OCI-LY1 (cell line): Measurements from ENCODE around the gene POLE.
"Not testable (repeated sequence)": the region's sequence is repeated elsewhere in the genome, so short reads cannot be mapped to it uniquely, and the experiment has no call there.

Experiments
- H2AFZ ChIP-seq: fragments of 200-600 bp; sonication (generic), shearing (Covaris generic); 2 replicates; pipeline ENCODE4 v1.6.0; 2014; ENCODE audit warnings: antibody characterized with exemption, mild to moderate bottlenecking, low read length
- H3F3A ChIP-seq: fragments of 200-600 bp; sonication (generic), shearing (Covaris generic); 2 replicates; pipeline ENCODE4 v1.6.0; 2014; ENCODE audit warnings: mild to moderate bottlenecking, antibody characterized with exemption, low read length, moderate library complexity; ENCODE audit not compliant: insufficient read depth
- H3K27ac ChIP-seq: fragments of 200-600 bp; sonication (generic); 2 replicates; pipeline ENCODE4 v1.5.1; 2014; ENCODE audit warnings: low read length, mixed run types, mild to moderate bottlenecking, low read depth; ENCODE audit not compliant: poor library complexity, severe bottlenecking
- H3K27me3 ChIP-seq: fragments of 200-600 bp; sonication (generic); 2 replicates; pipeline ENCODE4 v1.6.0; 2014; ENCODE audit warnings: antibody characterized with exemption, mild to moderate bottlenecking, low read length, moderate library complexity; ENCODE audit not compliant: insufficient read depth
- H3K36me3 ChIP-seq: fragments of 200-600 bp; sonication (generic); 2 replicates; pipeline ENCODE4 v1.6.1; 2014; ENCODE audit warnings: mild to moderate bottlenecking, antibody characterized with exemption, low read length, moderate library complexity, mixed read lengths; ENCODE audit not compliant: insufficient read depth
- H3K4me1 ChIP-seq: fragments of 200-600 bp; sonication (generic); 2 replicates; pipeline ENCODE4 v1.5.1; 2014; ENCODE audit warnings: mild to moderate bottlenecking, low read length, moderate library complexity; ENCODE audit not compliant: insufficient read depth, severe bottlenecking
- H3K4me2 ChIP-seq: fragments of 200-600 bp; sonication (generic), shearing (Covaris generic); 2 replicates; pipeline ENCODE4 v1.6.1; 2014; ENCODE audit warnings: low read length
- H3K4me3 ChIP-seq: fragments of 200-600 bp; sonication (generic); 2 replicates; pipeline ENCODE4 v1.5.1; 2014; ENCODE audit warnings: low read length, low read depth, mild to moderate bottlenecking, mixed read lengths; ENCODE audit not compliant: poor library complexity, severe bottlenecking
- H3K79me2 ChIP-seq: fragments of 200-600 bp; shearing (Covaris generic); 2 replicates; pipeline ENCODE4 v1.6.1; 2016; ENCODE audit warnings: mixed run types, low read length, mixed read lengths; ENCODE audit not compliant: insufficient read depth
- H3K9ac ChIP-seq: fragments of 200-600 bp; sonication (generic), shearing (Covaris generic); 2 replicates; pipeline ENCODE4 v1.6.1; 2014; ENCODE audit warnings: mild to moderate bottlenecking, low read length, mixed read lengths
- H3K9me2 ChIP-seq: fragments of 200-600 bp; sonication (generic), shearing (Covaris generic); 2 replicates; pipeline ENCODE4 v1.6.1; 2014; ENCODE audit warnings: low read depth, mild to moderate bottlenecking, low read length, mixed read lengths
- H3K9me3 ChIP-seq: fragments of 200-600 bp; shearing (Covaris generic); 2 replicates; pipeline ENCODE4 v1.6.1; 2014; ENCODE audit warnings: low read length, mixed read lengths
- H4K20me1 ChIP-seq: fragments of 200-600 bp; sonication (generic), shearing (Covaris generic); 2 replicates; pipeline ENCODE4 v1.6.0; 2016; ENCODE audit warnings: mild to moderate bottlenecking, low read length; ENCODE audit not compliant: insufficient read depth
- CTCF ChIP-seq: fragments of 200-600 bp; sonication (generic), shearing (Covaris generic); IDR thresholded peaks from 2 replicates; pipeline ENCODE4 v1.5.1; 2017; ENCODE audit warnings: mild to moderate bottlenecking, antibody characterized with exemption, low read length, moderate library complexity, mixed read lengths
- EZH2 ChIP-seq: fragments of 200-600 bp; sonication (generic), shearing (Covaris generic); IDR thresholded peaks from 2 replicates; pipeline ENCODE4 v1.8.0; 2017; ENCODE audit warnings: borderline replicate concordance, mixed run types, mild to moderate bottlenecking, antibody characterized with exemption, low read length, moderate library complexity, mixed read lengths

POLE gene

GRCh38 chr12:132700212-132700822, 13.2 kb upstream of the POLE start:
- Histone ChIP-seq H4K20me1 (no peaks in the 10 kb centered on the region), H3K27me3 (no peaks in the 10 kb centered on the region), H2AFZ (no peak overlapping the region), H3K9ac (no peak overlapping the region; the same call in 1 of the 2 replicates), H3K4me2 (peak overlapping the region; percentile 19; the same call in 1 of the 2 replicates), H3K4me3 (no peak overlapping the region), H3K4me1 (peaks cover 16% of the 10 kb centered on the region), H3K79me2 (no peaks in the 10 kb centered on the region), H3K9me2 (no peaks in the 10 kb centered on the region), H3K27ac (peak overlapping the region; percentile 78), H3F3A (0 out of 2 replicates have a peak, but pooled peaks cover 3% of the 10 kb centered on the region), H3K9me3 (no peaks in the 10 kb centered on the region), H3K36me3 (peaks cover 86% of the 10 kb centered on the region)
- no peak for TF ChIP-seq EZH2
- TF ChIP-seq CTCF: no peak

GRCh38 chr12:132698341-132698740, 11.2 kb upstream of the POLE start:
- Histone ChIP-seq H3K79me2 (no peaks in the 10 kb centered on the region), H3K4me2 (no peak overlapping the region), H3F3A (0 out of 2 replicates have a peak, but pooled peaks cover 3% of the 10 kb centered on the region), H3K9me3 (no peaks in the 10 kb centered on the region), H3K27me3 (no peaks in the 10 kb centered on the region), H2AFZ (no peak overlapping the region), H3K36me3 (peaks cover 71% of the 10 kb centered on the region), H4K20me1 (no peaks in the 10 kb centered on the region), H3K9ac (no peak overlapping the region), H3K4me1 (peaks cover 16% of the 10 kb centered on the region), H3K9me2 (no peaks in the 10 kb centered on the region), H3K27ac (no peak overlapping the region), H3K4me3 (no peak overlapping the region)
- TF ChIP-seq EZH2 (no peak), CTCF (no peak)

GRCh38 chr12:132695431-132695830, 8.3 kb upstream of the POLE start:
- H3K9ac ChIP-seq: no peak overlapping the region
- no peaks in the 10 kb centered on the region for H3K27me3 ChIP-seq
- H3F3A ChIP-seq: 0 out of 2 replicates have a peak, but pooled peaks cover 1% of the 10 kb centered on the region
- no peaks in the 10 kb centered on the region for H4K20me1 ChIP-seq
- H2AFZ ChIP-seq: no peak overlapping the region
- H3K79me2 ChIP-seq: no peaks in the 10 kb centered on the region
- H3K27ac ChIP-seq: no peak overlapping the region
- H3K4me1 ChIP-seq: peaks cover 14% of the 10 kb centered on the region
- H3K4me3 ChIP-seq: no peak overlapping the region
- no peak overlapping the region for H3K4me2 ChIP-seq
- TF ChIP-seq EZH2: no peak
- TF ChIP-seq CTCF: no peak
- H3K9me3 ChIP-seq: no peaks in the 10 kb centered on the region
- no peaks in the 10 kb centered on the region for H3K9me2 ChIP-seq
- H3K36me3 ChIP-seq: peaks cover 64% of the 10 kb centered on the region

GRCh38 chr12:132694888-132695287, 7.7 kb upstream of the POLE start:
- H3K4me2 ChIP-seq, H3K9me2 ChIP-seq, H3K4me1 ChIP-seq, H3K27me3 ChIP-seq, H3K4me3 ChIP-seq, H4K20me1 ChIP-seq, H3F3A ChIP-seq, H3K27ac ChIP-seq, H3K9me3 ChIP-seq, H3K9ac ChIP-seq, H2AFZ ChIP-seq, H3K79me2 ChIP-seq: not testable (repeated sequence)
- peaks cover 66% of the 10 kb centered on the region for H3K36me3 ChIP-seq

GRCh38 chr12:132692030-132692429, 4.9 kb upstream of the POLE start:
- not testable (repeated sequence) for H3F3A ChIP-seq, H3K9me2 ChIP-seq
- H3K36me3 ChIP-seq: peaks cover 45% of the 10 kb centered on the region

More at GRCh38 chr12:132692030-132692429, 4.9 kb upstream of the POLE start:
- H3K4me3 ChIP-seq, H2AFZ ChIP-seq, H3K4me2 ChIP-seq, H3K27ac ChIP-seq, H3K9me3 ChIP-seq, H3K9ac ChIP-seq, H3K4me1 ChIP-seq, H3K79me2 ChIP-seq, H3K27me3 ChIP-seq, H4K20me1 ChIP-seq: not testable (repeated sequence)
